Thyroid gland (tissue), 4 donors: ENCODE results near the gene NLRX1. TPM values are rescaled to one million over a fixed set of nuclear protein-coding genes. Genes with fewer than 3 reads are reported as not detected.

Experiments used
- DNase-seq, 2 donors: peaks; one replicate each; pipeline ENCODE4 v3.0.0-alpha.2; 2019
- H3K27ac ChIP-seq, 3 donors: fragments of 200-600 bp; sonication (generic); 1 replicate in 2 of 3; 2 replicates in 1 of 3; pipeline ENCODE4 v1.5.1; 2016 to 2019; ENCODE audit warnings: mild to moderate bottlenecking in 1 of 3, moderate library complexity in 1 of 3
- H3K27me3 ChIP-seq: fragments of 200-600 bp; sonication (generic); one replicate; pipeline ENCODE4 v1.5.1; 2019
- H3K36me3 ChIP-seq, 2 donors: fragments of 200-600 bp; sonication (generic); one replicate each; pipeline ENCODE4 v1.5.1; 2016 to 2019
- H3K4me1 ChIP-seq, 2 donors: fragments of 200-600 bp; sonication (generic); one replicate each; pipeline ENCODE4 v1.5.1; 2017 to 2019
- H3K4me3 ChIP-seq, 3 donors: fragments of 200-600 bp; sonication (generic); replicated peaks in 1 of 3; 1 replicate in 2 of 3; 2 replicates in 1 of 3; pipeline ENCODE4 v1.5.1; 2016; ENCODE audit warnings: mild to moderate bottlenecking in 1 of 3
- H3K9me3 ChIP-seq: fragments of 200-600 bp; sonication (generic); one replicate; pipeline ENCODE4 v1.5.1; 2017
- POLR2A ChIP-seq, 2 donors: fragments of 450-650 bp; IDR thresholded peaks; one replicate each; pipeline ENCODE4 v1.6.1; 2017; ENCODE audit warnings: antibody characterized with exemption in 2 of 2, mild to moderate bottlenecking in 2 of 2, moderate library complexity in 1 of 2
- whole genome bisulfite sequencing, 2 donors: methylation state at CpG; one replicate each; pipeline ENCODE4 v1.1.5; 2017; 5-methylcytosine and 5-hydroxymethylcytosine counted together
- intact Hi-C: fragments of 100-400 bp; cut with DNase I; formaldehyde crosslinking; loops from one replicate; pipeline ENCODE4 v1.15.1; 2023
- total RNA-seq, 4 donors: library from RNA; depleted of rRNA; stranded (reverse); fragments of >200 nt; gene quantifications; one replicate each; pipeline ENCODE4 v1.2.3, GENCODE V29; 2016
- TF ChIP-seq, protein P1 (sequence below), 6 experiments: fragments of 200-600 bp in 3 of 6; fragments of 450-650 bp in 3 of 6; sonication (generic) in 3 of 6; IDR thresholded peaks; one replicate each; pipeline ENCODE4 v1.5.1; 2016 to 2019; ENCODE audit warnings: antibody characterized with exemption in 6 of 6, mild to moderate bottlenecking in 2 of 6, inconsistent platforms in 1 of 6, moderate library complexity in 1 of 6

The NLRX1 gene
- total RNA-seq, 4 donors from 2014 or later = 13.3 to 33.1 (median 19.5) TPM

GRCh38 chr11:119153049-119153818 lies 15.3 kb upstream of the NLRX1 start:
- WGBS, 2 donors = 86 to 88% methylated on average over 9 of the region's 9 CpGs
- Histone ChIP-seq H3K4me3 (no peak overlapping the region), H3K4me1 (peaks cover 12 to 16% of the 10 kb centered on the region in 2 donors), H3K36me3 (no peaks in the 10 kb centered on the region), H3K27ac (no peak overlapping the region), H3K9me3 (no peaks in the 10 kb centered on the region), H3K27me3 (peaks cover 4% of the 10 kb centered on the region)
- DNase-seq = no peak
- intact Hi-C loops = no loop called here
- TF ChIP-seq POLR2A (IDR thresholded peaks at IDR 0.05) = no peak
- TF ChIP-seq, protein P1, sequence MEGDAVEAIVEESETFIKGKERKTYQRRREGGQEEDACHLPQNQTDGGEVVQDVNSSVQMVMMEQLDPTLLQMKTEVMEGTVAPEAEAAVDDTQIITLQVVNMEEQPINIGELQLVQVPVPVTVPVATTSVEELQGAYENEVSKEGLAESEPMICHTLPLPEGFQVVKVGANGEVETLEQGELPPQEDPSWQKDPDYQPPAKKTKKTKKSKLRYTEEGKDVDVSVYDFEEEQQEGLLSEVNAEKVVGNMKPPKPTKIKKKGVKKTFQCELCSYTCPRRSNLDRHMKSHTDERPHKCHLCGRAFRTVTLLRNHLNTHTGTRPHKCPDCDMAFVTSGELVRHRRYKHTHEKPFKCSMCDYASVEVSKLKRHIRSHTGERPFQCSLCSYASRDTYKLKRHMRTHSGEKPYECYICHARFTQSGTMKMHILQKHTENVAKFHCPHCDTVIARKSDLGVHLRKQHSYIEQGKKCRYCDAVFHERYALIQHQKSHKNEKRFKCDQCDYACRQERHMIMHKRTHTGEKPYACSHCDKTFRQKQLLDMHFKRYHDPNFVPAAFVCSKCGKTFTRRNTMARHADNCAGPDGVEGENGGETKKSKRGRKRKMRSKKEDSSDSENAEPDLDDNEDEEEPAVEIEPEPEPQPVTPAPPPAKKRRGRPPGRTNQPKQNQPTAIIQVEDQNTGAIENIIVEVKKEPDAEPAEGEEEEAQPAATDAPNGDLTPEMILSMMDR (IDR thresholded peaks at IDR 0.05) = no peak

GRCh38 chr11:119154178-119154577 lies 14.3 kb upstream of the NLRX1 start:
- intact Hi-C loops = no loop called here
- no peak for DNase-seq
- TF ChIP-seq POLR2A (IDR thresholded peaks at IDR 0.05) = no peak
- TF ChIP-seq, protein P1 (IDR thresholded peaks at IDR 0.05) = no peak
- WGBS, 2 donors = 95 to 97% methylated on average over 6 of the region's 6 CpGs
- Histone ChIP-seq H3K27me3 (peaks cover 3% of the 10 kb centered on the region), H3K4me3 (no peak overlapping the region), H3K4me1 (peaks cover 12 to 15% of the 10 kb centered on the region in 2 donors), H3K9me3 (no peaks in the 10 kb centered on the region), H3K27ac (no peak overlapping the region), H3K36me3 (no peaks in the 10 kb centered on the region)

DNA sequence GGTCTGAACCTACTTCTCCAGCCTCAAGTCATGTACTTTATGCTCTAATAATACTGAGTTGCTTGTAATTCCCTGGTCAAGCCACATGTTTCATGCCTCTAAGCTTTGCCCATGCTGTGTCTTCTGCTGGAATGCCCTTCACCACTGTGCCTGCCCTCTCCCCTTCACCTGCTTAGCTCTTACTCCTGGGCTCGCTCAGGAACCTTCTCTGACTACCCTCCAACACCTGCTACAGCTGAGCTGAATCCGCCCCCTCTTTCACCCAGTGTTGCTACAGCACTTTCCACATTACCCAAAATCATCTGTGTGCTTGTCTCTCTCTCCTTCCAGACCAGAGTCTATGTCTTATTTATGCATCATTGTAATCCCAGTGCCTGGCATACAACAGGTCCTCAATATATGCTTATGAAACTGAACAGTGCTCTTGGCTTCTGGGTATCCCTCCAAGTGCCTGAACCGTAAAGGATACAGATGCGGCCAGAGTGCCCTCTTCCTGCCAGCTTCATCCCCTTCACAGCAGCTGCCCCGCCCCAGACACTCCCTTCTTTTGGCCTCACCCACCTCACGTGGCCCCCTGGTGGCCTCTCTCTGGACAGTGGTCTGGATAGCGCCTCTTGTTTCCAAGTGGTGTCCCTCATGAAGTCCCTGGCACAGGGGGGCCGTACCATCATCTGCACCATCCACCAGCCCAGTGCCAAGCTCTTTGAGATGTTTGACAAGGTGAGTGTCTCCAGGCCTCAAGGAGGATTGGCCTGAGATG lies 12.6 kb upstream of the NLRX1 start:
- Histone ChIP-seq H3K36me3 (no peaks in the 10 kb centered on the region), H3K4me3 (no peak overlapping the region), H3K4me1 (peaks cover 6 to 7% of the 10 kb centered on the region in 2 donors), H3K27ac (no peak overlapping the region), H3K27me3 (no peaks in the 10 kb centered on the region), H3K9me3 (no peaks in the 10 kb centered on the region)
- DNase-seq = peak in 1 of 2 donors; percentile 14
- intact Hi-C loops = no loop called here
- 65 to 72% methylated on average over 8 of the region's 8 CpGs for WGBS, 2 donors
- TF ChIP-seq, protein P1 (IDR thresholded peaks at IDR 0.05) = no peak
- no peak for TF ChIP-seq POLR2A (IDR thresholded peaks at IDR 0.05)

DNA sequence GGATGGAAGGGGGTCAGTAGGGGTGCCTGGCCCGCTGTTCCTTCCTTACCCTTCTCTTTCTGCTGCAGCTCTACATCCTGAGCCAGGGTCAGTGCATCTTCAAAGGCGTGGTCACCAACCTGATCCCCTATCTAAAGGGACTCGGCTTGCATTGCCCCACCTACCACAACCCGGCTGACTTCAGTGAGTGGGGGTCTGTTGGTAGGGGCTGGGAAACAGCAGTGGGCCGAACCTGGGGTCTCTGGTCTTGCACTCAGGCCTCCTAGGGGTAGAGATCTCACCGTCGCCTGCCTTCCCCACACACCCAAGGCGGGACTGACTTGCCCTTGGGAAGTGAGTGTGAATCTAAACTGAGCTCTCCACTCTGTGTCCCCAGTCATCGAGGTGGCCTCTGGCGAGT lies 12.0 kb upstream of the NLRX1 start:
- Histone ChIP-seq H3K36me3 (no peaks in the 10 kb centered on the region), H3K27ac (no peak overlapping the region), H3K4me3 (no peak overlapping the region), H3K27me3 (no peaks in the 10 kb centered on the region), H3K4me1 (peaks cover 6 to 7% of the 10 kb centered on the region in 2 donors), H3K9me3 (no peaks in the 10 kb centered on the region)
- WGBS, 2 donors = 91 to 97% methylated on average over 6 to 7 of the region's 10 CpGs
- intact Hi-C loops = no loop called here
- TF ChIP-seq POLR2A (IDR thresholded peaks at IDR 0.05) = no peak
- no peak for DNase-seq

GRCh38 chr11:119157063-119157462 lies 11.5 kb upstream of the NLRX1 start:
- Histone ChIP-seq H3K27ac (no peak overlapping the region), H3K4me1 (peaks cover 6 to 7% of the 10 kb centered on the region in 2 donors), H3K27me3 (no peaks in the 10 kb centered on the region), H3K9me3 (no peaks in the 10 kb centered on the region), H3K4me3 (no peak overlapping the region), H3K36me3 (no peaks in the 10 kb centered on the region)
- intact Hi-C loops = no loop called here
- DNase-seq = peak; percentile 27 to 44
- TF ChIP-seq, protein P1 (IDR thresholded peaks at IDR 0.05) = no peak
- no peak for TF ChIP-seq POLR2A (IDR thresholded peaks at IDR 0.05)
- WGBS, 2 donors = 61 to 64% methylated on average over 3 of the region's 3 CpGs
